ENCODE results near the gene LMAN2L.

The LMAN2L gene

DNA sequence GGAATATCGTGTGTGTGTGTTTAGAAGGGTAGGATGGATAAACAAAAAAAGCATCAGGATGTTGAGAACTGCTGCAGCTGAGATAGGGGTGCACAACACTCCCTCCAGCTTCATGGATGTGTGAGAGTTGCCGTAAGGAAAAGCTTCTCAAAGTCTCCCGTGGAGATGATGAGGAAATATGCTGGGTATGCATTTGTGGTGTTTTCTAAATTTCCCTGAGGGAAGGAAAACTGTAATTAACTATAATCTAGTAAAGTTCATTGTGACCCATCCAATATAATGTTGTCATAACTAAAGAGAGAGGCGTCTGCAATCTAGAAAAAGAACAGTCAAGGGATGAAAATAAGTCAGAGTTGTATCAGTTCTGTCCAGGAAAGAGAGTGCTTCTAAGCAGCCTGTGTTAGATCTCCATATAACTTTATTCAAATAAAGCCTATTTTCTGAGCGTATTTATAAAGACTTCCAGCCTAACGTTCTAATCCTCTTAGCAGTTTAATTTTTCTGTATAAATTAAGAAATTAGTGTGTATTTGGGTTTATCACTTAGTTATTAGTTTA, 7.3 kb upstream of the LMAN2L start:
- no peak overlapping the region for H3K27ac ChIP-seq
- no peak for DNase-seq

DNA sequence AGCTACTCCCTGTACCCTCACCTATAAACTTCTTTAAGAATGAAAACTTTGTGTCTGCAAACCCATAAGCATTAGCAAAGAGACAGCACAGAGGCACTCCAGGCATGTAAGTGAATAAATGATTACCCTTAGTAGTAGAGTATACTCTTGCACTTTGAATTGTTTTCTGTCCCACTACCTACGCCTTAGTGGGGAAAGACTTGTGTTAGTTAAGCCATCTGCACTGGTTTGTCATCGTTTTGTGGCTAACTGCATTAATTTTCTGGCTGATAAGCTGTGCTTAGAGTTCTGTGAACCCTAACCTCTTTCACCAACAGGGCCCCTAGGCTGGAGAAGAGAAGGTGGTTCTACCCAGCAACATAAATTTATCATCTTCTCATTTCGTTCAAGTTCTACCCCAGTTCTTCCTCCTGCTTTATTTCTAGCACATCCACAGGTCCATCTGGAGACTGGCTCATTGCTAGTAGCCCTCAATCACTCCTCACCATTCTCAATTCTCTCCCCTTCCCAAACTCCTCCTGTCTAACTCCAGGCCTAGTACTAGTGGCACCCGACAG, 710 bp downstream of the LMAN2L start:
- no peak for TF ChIP-seq CTCF (IDR thresholded peaks at IDR 0.05; ENCODE audit: low read depth, low read length, missing control alignments)
- in situ Hi-C loops (cut with HindIII; ENCODE audit: low pct_ligation_motif_present, low sequenced_read_pairs) = no loop called here
- Histone ChIP-seq H3K27me3 (replicated peaks) (no peaks in the 10 kb centered on the region), H3K4me3 (ENCODE audit: low read depth, low read length) (peak overlapping the region; percentile 92), H3K27ac (peak overlapping the region; percentile 63), H3K36me3 (replicated peaks) (peaks cover 2% of the 10 kb centered on the region)
- no peak for DNase-seq

More for the DNA sequence above, 7.3 kb upstream of the LMAN2L start:
- H3K4me3 ChIP-seq (ENCODE audit: low read depth, low read length) = no peak overlapping the region
- no peaks in the 10 kb centered on the region for H3K27me3 ChIP-seq (replicated peaks)
- in situ Hi-C loops (cut with HindIII; ENCODE audit: low pct_ligation_motif_present, low sequenced_read_pairs) = no loop called here
- TF ChIP-seq CTCF (IDR thresholded peaks at IDR 0.05; ENCODE audit: low read depth, low read length, missing control alignments) = no peak
- H3K36me3 ChIP-seq (replicated peaks) = no peaks in the 10 kb centered on the region

GRCh38 chr2:96737831-96738230, 2.0 kb downstream of the LMAN2L start:
- in situ Hi-C loops (cut with HindIII; ENCODE audit: low pct_ligation_motif_present, low sequenced_read_pairs) = no loop called here
- no peak for DNase-seq
- TF ChIP-seq CTCF (IDR thresholded peaks at IDR 0.05; ENCODE audit: low read depth, low read length, missing control alignments) = no peak
- no peaks in the 10 kb centered on the region for H3K27me3 ChIP-seq (replicated peaks)
- H3K36me3 ChIP-seq (replicated peaks) = peaks cover 14% of the 10 kb centered on the region
- no peak overlapping the region for H3K27ac ChIP-seq
- H3K4me3 ChIP-seq (ENCODE audit: low read depth, low read length) = no peak overlapping the region

- no peak for DNase-seq
- no peak for TF ChIP-seq CTCF (IDR thresholded peaks at IDR 0.05; ENCODE audit: low read depth, low read length, missing control alignments)
- no peaks in the 10 kb centered on the region for H3K27me3 ChIP-seq (replicated peaks)
- H3K36me3 ChIP-seq (replicated peaks) = peaks cover 15% of the 10 kb centered on the region
- no peak overlapping the region for H3K27ac ChIP-seq
- no peak overlapping the region for H3K4me3 ChIP-seq (ENCODE audit: low read depth, low read length)
- in situ Hi-C loops (cut with HindIII; ENCODE audit: low pct_ligation_motif_present, low sequenced_read_pairs) = no loop called here
Observed at GRCh38 chr2:96737251-96737650, 2.6 kb downstream of the LMAN2L start.

DNA sequence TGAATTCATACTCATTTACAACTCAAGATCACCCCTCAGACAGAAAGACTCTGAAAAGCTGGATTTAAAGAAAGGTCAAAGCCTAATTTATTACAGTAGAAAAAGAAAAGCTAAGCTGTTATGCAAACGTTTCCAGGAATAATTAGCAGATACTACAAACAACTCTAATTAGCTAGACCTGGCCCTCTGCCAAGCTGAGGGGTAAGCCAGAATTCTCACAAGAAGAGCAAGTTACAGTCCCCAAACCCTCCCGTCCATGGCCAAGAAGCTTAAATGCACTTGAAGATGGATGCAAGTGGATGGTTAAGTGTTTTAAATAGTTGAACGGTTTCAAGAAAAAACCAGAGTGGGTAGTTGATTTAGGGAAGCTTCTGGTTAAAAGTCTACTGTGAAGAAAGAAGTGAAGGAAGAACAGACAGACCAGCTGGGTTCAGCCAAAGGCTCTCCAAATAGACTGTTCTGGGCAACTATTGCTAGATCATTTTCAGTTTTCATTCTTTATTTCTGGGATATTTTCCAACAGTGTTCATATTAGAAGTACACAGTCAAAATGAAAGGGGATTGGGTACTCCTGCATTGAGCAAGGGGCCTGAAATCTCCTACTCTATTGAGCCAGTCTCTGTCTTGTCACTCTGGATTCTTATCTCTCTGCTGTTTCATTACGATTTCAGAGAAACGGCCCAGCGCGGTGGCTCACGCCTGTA, 4.8 kb downstream of the LMAN2L start:
- H3K4me3 ChIP-seq (ENCODE audit: low read depth, low read length) = no peak overlapping the region
- TF ChIP-seq CTCF (IDR thresholded peaks at IDR 0.05; ENCODE audit: low read depth, low read length, missing control alignments) = no peak
- H3K27me3 ChIP-seq (replicated peaks) = no peaks in the 10 kb centered on the region
- in situ Hi-C loops (cut with HindIII; ENCODE audit: low pct_ligation_motif_present, low sequenced_read_pairs) = no loop called here
- H3K36me3 ChIP-seq (replicated peaks) = peaks cover 31% of the 10 kb centered on the region
- no peak for DNase-seq
- no peak overlapping the region for H3K27ac ChIP-seq

All from brain microvascular endothelial cell (primary cell).